Fibroblast of skin of left quadriceps (primary cell): Measurements from ENCODE around the gene DAPP1.

Experiments used
- DNase-seq, 2 experiments: peaks; one replicate each; pipeline ENCODE4 v3.0.0-alpha.2; 2013; ENCODE audit warnings: low read depth in 2 of 2

DAPP1 gene

DNA sequence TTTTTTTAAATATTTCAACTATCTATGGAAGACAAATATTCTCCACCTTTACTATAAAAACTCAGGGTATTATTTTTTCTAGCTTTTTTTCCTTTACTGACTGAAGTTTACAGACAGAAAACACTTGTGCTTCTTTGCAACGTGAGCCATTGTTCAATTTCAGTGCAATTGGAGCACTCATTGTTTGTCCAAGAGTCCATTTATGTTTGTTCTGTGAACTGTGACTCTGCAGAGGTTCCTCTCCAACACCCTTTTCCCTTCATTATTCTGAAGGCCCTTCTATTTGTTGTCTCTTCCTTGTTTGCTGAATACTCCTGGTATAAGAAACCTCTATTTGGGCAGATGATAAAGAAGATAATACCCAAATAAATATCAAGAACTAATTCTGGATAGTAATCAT is 37.4 kb downstream of the DAPP1 start:
- no peak for DNase-seq

DNA sequence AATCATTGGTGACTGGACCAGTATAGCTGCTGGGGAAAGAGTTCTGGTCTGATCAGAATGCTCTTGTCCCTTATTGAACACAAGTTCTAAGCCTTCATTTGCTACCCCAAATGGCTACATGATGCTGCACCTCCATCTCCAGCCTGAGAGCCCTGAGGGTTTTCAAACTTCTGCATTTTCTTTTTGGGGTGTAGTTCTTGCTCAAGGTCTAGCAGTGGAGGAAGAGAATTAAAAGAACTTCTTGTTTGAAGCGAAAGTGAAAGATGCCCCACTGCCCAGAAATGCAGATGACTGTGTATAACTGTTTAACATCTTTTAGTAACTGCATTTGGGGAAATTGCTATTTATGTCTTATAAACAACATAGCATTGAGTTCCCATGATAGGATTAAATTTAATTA is 39.1 kb downstream of the DAPP1 start:
- no peak for DNase-seq

DNA sequence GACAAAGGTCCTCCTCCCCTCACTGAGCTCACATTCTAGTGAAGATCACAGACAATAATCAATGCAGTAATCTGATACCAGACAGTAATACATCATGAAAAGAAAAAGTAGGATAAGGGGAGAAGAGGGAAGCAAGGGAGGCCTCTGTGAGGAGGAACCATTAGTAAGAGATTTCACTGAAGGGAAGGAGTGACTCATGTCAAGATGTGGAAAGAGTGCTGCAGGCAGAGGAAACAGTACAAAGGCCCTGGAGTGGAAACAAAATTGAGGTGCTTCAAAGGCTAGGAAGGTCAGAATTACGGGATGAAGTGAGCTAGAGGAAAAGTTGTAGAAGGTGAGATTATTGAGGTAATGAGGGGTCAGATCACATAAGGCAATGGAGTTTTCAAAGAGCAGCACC is 39.5 kb downstream of the DAPP1 start:
- DNase-seq, result no peak

DNA sequence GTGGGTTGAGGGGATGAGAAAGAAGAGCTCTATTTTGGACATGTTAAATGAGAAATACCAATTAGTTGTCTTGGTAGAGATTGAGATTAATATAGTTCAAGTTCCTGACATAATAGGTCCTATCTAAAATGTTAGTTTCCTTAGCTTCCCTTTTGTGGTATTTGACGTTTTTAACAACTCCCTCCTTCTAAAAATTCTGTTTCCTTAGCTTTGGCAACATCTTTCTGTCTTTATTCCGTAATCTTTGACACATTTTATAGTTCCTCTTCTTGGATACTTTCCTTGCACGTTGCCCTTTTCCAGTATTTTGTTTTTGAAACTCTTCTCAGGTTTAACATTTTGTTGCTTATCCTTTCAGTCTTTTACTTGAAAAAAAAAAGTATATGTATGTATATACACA is 40.7 kb downstream of the DAPP1 start:
- no peak for DNase-seq

DNA sequence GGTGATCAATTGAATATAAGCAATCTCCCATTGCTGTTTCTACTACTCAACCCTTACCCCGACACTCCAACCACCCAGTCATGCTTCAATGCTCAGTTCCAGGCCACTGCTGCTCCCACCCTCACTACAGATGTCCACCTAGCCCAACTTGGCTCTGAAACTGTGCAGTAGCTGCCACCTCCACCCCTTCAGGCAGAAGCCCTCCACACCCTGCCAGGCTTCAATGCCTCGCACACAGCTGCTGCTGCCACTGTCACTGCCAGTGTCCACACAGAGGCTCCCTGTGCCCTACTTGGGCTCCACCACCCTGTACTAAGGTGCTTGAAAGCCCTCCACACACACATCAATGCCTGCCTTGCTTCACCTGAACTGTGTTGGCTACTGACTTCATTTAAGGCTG is 43.0 kb downstream of the DAPP1 start:
- DNase-seq, result no peak

DNA sequence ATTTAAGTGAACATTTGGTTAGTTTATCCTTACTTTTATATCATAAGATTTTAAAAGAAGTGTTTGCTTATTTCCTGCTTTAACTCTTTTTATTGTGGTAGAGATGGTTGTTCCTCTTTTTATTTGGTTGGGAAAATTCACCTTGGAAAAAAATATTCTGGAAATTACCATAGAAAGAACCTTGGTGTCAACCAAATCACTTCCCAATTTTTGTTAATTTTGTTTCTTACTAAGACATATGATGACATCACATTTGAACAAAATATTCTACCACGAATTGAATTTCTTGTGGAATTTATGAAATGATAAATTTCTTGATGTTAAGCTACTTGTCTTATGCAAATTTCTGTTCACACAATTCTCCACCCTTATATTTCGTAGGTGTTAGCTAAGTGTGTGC is 43.9 kb downstream of the DAPP1 start:
- DNase-seq, result no peak

DNA sequence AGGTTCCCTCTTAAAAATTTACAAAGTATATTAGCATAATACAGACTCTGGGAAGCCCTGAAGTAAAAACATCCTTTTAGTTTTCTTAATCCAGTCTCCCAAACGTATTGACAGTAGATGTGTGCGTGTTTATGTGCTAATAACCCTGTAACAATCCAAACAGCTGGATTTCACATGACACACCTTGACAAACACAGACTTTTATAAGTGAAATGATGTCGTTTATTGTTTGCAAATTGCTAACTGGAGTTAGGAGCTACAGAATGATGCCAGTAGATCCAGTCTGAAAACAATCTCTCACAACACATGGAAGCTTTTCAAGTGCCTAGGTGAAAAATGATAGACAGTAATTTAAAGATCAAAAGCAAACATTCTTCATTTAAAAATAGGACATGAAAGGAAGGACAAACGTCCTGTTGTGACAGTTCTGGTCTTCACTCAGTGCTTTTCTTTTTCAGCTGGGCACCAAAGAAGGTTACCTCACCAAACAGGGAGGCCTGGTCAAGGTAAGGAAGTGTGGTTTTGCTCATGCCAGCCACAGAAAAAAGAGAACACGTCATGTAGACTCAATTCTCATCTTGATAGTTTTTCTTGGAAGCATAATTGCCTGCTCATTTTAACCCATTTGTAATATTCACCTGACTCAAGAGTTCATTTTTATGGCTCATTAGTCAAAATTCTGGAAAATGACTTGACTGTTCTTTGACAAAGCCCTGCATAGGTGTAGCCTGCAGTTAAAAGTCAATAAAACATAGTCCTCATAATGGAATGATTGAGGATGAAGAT is 44.7 kb downstream of the DAPP1 start:
- no peak for DNase-seq

DNA sequence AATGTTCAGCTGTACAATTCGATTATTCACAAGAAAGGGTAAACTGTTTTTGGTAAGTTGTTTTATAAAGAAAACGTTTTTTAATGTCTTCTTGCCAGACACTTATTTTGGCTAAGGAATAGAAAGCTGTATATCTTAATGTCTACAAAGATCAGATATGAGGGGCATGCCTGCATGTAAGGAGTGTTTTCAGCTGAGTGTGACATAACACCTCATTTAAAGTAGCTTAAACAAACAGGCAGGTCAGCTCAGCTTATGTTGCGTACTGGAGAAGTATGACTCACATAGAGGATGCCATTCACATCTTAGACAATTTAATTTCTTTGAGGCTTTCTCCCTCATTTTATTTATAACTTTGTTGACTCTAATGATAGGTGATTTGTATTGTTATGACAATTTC is 47.2 kb downstream of the DAPP1 start:
- DNase-seq, result no peak

DNA sequence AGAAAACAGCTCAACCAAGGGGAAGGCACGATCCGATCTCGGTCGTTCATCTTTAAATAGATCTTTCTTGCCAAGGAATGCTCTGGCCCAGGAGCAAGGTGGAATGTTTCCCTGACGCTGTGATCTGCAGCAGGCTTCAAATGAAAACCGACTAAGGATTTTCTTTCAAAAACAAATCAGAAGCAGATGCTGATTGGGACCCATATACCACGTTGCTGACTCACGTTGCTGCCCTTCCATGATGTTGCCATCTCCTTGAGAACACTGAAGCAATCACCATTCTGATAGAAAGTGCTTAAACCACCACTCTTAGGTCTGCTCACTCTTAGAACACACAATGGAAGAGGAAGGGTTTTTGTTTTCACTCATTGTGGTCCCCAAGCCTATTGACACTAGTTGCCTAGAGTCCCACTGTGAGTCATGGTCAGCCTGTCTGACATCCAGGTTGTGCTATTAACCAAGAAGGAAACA is 51.5 kb downstream of the DAPP1 start:
- DNase-seq, result peak; percentile 38 to 43

DNA sequence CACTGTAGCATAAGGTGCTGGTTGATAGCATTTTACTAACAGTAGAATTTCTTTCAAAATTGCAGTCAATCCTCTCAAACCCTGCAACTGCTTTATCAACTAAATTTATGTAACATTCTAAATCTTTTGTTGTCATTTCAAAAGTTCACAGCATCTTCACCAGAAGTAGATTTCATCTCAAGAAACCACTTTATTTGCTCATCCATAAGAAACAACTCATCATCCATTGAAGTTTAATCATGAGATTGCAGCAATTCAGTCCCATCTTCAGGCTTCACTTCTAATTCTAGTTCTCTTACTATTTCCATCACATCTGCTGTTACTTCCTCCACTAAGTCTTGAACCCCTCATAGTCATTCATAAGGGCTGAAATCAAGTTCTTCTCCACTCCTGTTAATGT is 55.9 kb downstream of the DAPP1 start:
- DNase-seq, result no peak

DNA sequence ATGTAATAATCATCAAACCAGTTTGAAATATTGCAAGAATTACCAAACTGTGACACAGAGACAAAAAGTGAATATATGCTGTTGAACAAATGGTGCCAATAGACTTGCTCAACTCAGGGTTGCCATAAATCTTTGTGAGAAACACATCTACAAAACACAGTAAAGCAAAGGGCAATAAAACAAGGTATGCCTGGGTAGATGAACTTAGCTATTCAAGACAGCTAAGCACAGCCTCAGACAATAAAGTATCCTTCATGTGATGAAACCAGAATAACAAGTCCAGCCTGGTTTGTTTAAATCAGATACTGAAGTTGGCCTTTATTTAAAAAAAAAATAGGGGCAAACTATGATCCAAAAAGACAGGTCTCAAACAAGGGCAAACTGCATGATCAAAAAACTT is 58.4 kb downstream of the DAPP1 start:
- no peak for DNase-seq

DNA sequence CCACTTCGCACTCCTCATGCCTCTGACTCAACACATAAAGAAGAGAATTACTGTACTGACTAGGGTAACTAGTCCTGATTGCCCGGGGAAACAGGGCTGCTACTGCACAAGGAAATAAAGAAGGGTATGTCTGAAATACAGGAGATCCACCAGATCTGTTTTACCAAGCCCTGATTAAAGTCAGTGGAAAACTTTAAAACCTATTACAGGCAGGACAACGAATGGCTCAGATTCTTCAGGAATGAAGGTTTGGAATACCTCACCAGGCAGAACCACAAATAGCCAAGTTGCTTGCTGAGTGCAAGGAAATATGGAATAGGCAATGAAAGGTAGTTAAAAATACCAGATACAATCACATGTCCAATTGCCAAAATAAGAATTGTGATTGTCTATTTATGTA is 60.3 kb downstream of the DAPP1 start:
- DNase-seq, result no peak

DNA sequence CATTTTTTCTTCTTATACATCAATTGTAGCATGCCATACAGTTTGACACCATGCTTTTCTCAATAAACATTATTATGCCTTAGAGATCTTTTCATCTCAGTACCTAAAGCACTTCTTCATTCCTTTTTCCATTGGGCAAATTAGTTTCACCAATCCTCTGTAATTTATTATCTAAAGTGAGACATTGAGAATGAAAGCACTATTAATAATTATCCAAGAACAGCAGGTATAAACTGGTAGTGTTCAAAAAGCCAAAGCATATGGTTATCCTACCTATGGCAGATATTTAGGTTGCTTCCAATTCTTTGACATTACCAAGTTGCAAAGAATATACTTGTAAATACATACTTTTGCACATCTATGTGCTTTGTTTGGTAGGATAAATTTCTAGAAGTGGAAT is 62.0 kb downstream of the DAPP1 start:
- no peak for DNase-seq

DNA sequence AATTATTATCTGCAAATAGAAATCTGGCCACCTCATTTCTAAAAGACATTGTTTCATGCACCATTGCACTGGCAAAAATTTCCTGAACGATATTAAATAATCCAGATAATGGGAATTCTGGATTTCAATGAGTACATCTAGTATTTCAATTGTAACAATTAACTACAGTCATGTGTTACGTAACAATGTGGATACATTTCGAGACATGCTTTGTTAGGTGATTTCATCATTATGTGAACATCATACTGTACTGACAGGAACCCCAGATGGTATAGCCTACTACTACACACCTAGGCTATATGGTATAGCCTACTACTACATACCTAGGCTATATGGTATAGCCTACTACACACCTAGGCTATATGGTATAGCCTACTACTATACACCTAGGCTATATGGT is 62.8 kb downstream of the DAPP1 start:
- no peak for DNase-seq

DNA sequence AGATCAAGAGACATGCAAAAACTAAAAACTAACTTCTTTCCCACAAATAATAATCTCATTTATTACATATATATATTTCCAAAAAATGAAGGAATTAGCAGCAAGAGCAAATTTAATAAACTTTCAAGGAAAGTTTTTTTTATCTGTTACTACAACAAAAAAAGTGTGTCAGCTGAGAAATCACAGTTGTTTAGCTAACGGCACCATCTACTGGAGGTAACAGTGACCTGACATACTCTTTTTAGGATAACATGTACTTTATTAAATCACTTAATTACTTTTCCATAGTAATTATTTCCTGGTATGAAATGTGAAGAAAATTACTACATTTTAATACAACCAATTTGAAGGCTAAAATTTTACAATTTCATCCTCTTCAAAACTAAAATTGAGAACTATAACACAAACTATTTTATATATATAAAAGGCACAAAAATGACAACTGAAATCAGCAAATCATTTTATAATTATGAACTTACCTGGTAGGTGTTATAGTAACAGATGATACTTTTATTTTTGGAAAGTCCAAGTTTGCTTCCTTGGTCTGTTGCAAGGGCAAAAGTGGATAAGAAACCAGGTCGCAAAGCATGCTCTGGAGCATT is 68.5 kb downstream of the DAPP1 start:
- DNase-seq, result no peak

DNA sequence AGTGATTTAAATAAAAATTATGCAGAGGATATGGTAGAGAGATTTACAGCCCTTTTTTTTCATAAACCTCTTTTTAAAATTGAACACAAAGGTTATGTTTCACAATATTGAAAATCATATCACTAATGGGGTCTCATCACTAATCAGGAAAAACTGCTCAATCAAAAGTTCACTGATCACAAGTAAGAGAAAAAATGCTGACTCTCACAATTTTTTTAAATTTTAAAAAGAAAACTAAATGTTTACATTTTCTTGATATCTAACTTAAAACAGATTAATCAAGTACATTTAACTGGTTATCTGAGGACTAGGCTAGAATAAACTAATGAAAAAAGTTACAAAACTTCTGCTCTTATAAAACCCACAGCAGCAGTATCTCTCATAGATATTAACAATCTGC is 69.1 kb downstream of the DAPP1 start:
- DNase-seq, result no peak

DNA sequence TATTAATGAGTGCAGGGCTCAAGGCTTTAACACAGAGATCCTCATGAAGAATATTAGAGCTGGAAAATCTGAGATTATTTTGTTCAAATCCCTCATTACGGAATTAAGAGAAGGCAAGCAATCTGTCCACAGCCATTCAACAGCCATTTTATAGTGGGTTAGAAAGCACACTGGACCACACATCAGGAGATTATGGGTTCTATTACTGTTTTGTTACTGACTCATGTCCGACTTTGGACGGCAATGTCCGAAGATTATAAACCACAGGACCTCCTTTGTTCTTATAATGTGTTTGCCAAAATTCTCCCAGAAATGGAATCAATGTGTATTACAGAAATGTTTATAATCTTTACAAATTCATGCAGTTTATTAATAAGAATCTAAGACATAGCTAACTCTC is 69.5 kb downstream of the DAPP1 start:
- no peak for DNase-seq

DNA sequence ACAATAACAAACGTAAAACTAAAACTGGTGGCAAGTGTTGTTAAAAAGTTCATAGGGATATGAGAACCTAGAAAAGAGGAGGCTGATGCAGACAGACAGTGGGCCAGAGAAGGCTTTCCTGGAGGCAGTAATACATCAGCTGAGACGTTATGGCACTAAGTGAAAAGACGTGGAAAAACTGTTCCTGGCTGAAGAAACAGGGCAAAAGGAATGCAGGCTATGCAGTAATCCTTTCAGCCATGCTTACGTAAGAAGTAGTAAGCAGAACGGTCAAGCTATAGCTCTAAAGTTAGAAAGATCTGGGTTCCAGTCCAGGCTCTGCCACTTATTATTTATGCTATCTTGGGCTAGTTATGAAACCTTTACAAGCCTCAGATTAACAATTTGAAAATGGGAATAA is 71.2 kb downstream of the DAPP1 start:
- DNase-seq, result no peak

DNA sequence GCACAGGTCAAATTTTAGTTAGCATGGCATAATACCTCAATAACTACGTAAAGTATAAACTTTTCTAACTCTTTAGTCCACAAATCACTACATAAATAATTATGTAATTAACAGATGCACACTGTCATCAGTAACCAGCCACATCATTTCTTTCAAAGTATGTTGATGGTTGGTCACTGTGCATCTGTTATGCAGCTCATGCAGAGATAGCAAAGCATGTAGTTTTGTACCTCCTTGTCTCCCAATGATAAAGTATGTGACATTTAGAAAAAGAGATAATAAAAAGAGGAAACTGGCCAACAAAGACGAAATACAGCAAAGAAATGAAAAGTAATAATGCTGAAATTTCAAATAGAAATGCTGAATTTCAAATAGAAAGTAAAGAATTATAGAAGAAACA is 74.7 kb downstream of the DAPP1 start:
- DNase-seq, result no peak

DNA sequence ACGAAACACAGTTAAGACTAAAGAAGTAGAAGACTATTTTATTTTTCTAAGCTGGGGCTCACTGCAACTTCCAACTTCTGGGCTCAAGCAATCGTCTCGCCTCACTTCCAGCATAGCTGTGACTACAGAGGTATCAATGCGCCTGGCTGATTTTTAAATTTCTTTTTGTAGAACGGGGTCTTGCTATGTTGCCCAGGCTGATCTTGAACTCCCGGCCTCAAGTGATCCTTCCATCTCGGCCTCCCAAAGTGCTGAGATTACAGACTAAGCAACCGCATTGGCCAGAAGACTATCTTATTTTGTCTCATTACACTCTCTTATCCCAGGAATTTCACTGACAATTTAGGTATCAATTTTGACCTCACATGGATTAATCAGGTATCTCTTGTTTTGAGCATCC is 76.4 kb downstream of the DAPP1 start:
- no peak for DNase-seq

DNA sequence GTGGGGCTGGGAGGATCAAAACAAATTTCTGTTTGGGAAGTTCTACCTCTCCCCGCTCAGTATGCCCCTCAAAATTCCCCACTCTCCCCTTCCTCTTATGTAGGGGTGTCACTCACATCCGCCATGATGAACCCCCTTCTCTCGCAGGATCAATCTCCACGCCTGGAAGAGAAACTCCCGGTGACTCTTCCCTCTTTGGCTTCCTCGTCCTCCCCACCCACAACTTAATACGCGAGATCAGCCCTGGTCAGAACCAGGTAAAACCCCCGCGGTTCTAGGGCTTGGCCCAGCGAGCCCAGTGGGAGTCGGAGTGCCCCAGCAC is 77.2 kb downstream of the DAPP1 start:
- DNase-seq, result no peak

DNA sequence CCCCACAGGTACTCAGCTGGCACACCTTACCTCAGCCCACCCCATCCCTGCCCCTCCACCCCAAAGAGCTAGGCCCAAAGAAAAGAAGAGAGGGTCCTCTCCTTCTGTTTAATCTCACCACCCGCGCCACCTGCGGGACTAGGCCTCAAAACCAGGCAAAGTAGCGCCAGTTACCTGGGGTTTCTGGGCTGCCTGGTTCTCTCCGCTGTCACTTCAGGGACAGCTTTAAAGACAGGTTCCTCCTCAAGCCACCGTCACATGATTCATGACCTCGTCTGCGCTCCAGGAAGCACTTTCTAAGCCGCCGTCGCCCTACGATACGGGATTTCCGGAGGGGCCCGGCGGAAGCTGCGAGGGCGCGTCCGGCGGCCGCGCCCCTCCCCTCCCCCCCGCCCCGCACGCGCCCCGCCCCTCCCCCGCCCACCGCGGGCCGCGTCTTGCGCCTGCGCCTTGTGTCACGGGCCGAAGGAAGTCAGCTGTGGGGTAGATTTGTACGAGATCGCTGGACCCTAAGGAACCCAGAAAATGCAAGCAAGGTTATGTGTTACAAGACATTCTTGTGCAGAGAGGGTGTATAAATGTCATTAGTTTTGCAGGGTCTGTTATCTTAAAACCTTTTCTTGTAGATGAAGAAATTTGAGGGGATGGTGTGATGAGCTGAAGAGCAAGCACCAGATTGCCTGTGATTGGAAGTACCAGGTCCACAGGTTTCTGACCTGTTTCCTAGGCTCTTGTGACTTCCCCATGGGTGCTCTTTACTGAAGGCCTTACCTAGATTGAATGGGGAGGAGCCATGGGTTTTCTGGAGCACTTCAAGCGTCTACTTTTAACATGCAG is 77.8 kb downstream of the DAPP1 start, which contains the start of gene LAMTOR3:
Gene LAMTOR3, minus strand, starts transcription at position 267 of the 837 bp plus-strand sequence. CDS start 464 bp downstream, outside the sequence.
- DNase-seq, result peak; percentile 70 to 77

DNA sequence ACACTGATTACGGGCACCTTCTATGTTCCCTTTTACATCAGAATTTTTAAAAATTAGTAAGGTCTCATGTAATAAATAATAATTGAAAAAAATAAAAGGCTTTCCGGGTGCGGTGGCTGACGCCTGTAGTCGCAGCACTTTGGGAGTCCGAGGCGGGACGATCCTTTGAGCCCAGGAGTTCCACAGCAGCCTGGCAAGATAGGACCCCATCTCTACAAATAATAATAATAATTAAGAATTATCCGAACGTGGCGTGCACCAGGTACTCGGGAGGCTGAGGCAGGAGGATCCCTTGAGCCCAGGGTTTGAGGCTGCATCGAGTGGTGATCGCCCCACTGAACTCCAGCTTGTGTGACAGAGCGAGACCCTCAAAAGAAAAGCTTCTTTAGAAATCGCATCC is 78.4 kb downstream of the DAPP1 start:
- DNase-seq, result no peak
